GM21526 (cell line): Measurements from ENCODE around the gene CACNB1.
"Not testable (repeated sequence)": the region's sequence is repeated elsewhere in the genome, so short reads cannot be mapped to it uniquely, and the experiment has no call there.

ENCODE experiments used
- ATAC-seq: cut with Tn5 transposase; IDR thresholded peaks from one replicate; pipeline ENCODE4 v1.9.1; 2021; ENCODE audit warnings: moderate library complexity; ENCODE audit not compliant: unreplicated experiment, low FRiP score

The CACNB1 gene

GRCh38 chr17:39129544-39129943 lies 67.9 kb downstream of the CACNB1 start:
- not testable (repeated sequence) for ATAC-seq

GRCh38 chr17:39126436-39126835 lies 71.0 kb downstream of the CACNB1 start:
- no peak for ATAC-seq

DNA sequence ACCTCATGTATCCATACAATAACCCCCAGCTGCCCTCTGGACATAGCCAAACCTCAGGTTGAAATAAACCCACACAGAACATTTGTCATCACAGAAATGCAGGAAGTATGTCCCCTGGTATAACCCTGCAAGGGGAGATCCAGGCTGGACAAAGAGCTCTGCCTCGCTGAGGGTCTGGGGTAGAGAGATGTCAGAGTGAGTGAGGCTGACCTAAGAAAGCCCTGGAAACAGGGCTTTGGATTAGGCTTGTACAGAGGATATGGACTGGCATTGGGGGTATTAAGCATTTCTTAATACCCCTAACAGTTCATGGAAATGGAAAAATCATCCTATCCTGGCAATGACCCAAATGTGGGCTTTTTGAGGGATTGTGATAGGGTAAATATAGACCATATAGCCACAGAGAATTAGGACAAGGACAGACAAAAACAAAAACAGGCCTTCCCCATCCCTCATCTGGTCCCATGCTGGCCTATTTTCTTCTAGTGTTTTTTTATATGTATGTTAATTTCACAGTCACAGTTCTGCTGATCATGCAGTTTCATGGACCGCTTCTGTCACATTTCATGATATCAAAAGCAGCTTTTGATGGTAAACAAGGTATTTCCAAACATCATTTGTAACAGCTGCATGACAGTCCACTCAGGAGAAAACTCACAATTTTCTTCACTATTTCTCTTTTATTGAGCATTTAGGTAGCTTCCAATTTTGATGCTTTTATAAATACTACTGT lies 72.2 kb downstream of the CACNB1 start:
- ATAC-seq: no peak

DNA sequence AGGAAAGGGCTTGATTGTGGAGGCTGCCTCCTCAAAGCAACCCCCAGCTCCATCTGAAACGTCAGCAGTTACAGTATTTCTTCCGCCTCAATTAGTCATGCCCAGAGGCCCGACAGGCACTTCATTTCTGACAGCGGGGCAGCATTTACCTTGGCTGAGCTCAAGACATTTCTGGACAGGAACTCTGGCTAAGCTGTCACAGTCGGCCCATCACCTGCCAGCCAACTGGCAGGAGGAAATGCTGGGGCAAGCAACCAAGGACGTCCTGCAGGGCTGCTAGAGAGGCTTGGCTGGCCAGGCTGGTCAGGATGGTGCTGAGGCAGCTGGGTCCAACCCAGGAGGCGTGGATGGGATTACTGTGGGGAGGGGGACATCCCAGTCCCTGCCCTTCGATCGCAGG lies 73.8 kb downstream of the CACNB1 start:
- ATAC-seq: no peak
